ENCODE data around the gene OCA2. TPM values are rescaled to one million over a fixed set of nuclear protein-coding genes. Genes with fewer than 3 reads are reported as not detected.

Gene OCA2
- total RNA-seq, 1 experiment from 2014 or later, result 0.09 TPM

DNA sequence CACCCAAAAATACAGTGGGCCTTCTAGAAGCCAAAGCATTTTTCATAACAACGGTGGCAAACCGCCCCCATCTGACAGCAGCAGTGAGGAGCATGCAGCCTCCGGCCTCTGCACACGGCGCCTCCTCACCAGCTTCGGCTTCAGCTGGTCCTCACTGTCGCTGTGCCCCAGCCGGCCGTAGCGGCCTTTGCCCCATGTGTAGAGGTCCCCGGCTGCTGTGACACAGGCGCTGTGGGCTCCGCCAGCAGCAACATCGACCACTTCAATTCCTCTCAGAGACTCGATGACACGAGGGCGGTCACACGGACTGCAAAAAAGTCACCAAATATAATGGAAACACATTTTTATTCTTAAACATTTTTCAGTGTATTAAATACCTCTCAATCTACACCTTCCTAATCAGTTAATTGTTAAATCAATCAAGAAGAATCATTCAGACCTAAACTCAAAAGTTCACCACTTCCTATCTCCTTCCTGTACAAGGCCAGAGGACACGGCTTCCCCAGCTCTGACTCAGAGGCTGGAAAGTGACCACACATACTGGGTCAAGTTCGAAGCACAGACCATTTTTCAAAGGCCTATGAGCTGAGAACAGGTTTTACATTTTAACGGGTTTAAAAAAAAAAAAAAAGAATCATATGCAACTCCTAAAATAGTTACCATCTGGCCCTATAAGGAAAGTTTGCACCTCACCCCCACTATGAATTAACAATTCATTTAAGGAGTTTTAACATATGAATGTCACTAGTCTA lies 33.6 kb upstream of the OCA2 start:
- no peak overlapping the region for H3K27ac ChIP-seq (ENCODE audit: low read depth, low read length, poor library complexity, severe bottlenecking)
- no peaks in the 10 kb centered on the region for H3K27me3 ChIP-seq (replicated peaks; ENCODE audit: insufficient read depth, low read depth, low read length, poor library complexity)
- intact Hi-C loops (cut with micrococcal nuclease; ENCODE audit: unreplicated experiment), result no loop called here
- ChIA-PET POLR2A (ENCODE audit: low non-redundant PET) (no interaction called here), CTCF (no interaction called here)
- H3K9me3 ChIP-seq (ENCODE audit: low read depth, low read length, poor library complexity, severe bottlenecking), result no peaks in the 10 kb centered on the region
- H3K4me1 ChIP-seq (ENCODE audit: insufficient read depth, low read length, poor library complexity, severe bottlenecking), result no peaks in the 10 kb centered on the region
- H3K36me3 ChIP-seq (ENCODE audit: insufficient read depth, low read length, poor library complexity, severe bottlenecking), result peaks cover 13% of the 10 kb centered on the region
- BruUV-seq (replicated peaks), result no TSS peak
- TF ChIP-seq, protein P1, sequence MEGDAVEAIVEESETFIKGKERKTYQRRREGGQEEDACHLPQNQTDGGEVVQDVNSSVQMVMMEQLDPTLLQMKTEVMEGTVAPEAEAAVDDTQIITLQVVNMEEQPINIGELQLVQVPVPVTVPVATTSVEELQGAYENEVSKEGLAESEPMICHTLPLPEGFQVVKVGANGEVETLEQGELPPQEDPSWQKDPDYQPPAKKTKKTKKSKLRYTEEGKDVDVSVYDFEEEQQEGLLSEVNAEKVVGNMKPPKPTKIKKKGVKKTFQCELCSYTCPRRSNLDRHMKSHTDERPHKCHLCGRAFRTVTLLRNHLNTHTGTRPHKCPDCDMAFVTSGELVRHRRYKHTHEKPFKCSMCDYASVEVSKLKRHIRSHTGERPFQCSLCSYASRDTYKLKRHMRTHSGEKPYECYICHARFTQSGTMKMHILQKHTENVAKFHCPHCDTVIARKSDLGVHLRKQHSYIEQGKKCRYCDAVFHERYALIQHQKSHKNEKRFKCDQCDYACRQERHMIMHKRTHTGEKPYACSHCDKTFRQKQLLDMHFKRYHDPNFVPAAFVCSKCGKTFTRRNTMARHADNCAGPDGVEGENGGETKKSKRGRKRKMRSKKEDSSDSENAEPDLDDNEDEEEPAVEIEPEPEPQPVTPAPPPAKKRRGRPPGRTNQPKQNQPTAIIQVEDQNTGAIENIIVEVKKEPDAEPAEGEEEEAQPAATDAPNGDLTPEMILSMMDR (conservative IDR thresholded peaks at IDR 0.05; ENCODE audit: low read depth, low read length), result no peak
- no peak for TF ChIP-seq EZH2 (IDR thresholded peaks at IDR 0.05; ENCODE audit: borderline replicate concordance, low read depth, low read length, poor library complexity, severe bottlenecking)
- no peak overlapping the region for H3K4me3 ChIP-seq (ENCODE audit: low read depth, low read length, poor library complexity, severe bottlenecking)
- no peak for DNase-seq (ENCODE audit: low spot score)

DNA sequence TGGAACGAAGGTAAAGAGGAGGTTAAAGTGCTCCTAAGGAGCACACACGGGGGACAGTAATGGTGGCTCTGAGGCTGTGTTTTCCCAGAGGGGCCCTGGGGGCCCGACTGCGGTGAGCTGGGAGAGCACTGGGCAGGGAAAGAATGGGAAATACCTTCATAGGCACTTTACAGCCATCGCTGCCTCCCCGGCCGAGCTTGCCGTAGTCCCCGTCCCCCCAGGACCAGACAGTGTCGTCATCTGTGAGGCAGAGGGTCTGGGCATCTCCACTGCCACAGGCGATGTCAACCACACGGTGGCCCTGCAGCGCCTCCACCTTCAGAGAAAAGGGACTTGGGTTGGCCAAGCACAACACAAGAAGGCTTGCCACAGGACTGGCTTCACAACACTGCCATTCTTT lies 32.8 kb upstream of the OCA2 start:
- intact Hi-C loops (cut with micrococcal nuclease; ENCODE audit: unreplicated experiment), result no loop called here
- CTCF ChIA-PET, result no interaction called here
- peaks cover 13% of the 10 kb centered on the region for H3K36me3 ChIP-seq (ENCODE audit: insufficient read depth, low read length, poor library complexity, severe bottlenecking)

DNA sequence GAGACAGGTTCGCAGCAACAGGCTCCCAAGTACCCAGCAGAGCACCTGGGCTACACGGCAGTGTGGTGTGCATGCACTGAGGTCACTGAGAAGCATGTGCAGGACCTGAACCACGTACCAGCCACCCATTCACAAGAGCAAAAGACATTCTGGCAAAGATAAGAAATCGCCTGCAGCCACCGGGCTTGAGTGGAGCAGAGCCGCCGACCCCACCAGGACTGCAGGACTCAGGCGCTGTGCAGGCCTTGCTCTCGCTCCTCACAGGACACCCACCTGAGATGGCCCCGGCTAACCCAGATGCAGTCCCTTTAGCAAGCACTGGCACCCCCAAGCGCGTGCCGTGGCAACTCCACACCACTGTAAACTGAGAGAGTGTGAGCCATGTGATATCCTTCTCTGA lies 32.3 kb upstream of the OCA2 start:
- no peak overlapping the region for H3K27ac ChIP-seq (ENCODE audit: low read depth, low read length, poor library complexity, severe bottlenecking)
- TF ChIP-seq EZH2 (IDR thresholded peaks at IDR 0.05; ENCODE audit: borderline replicate concordance, low read depth, low read length, poor library complexity, severe bottlenecking), result no peak
- TF ChIP-seq, protein P1 (conservative IDR thresholded peaks at IDR 0.05; ENCODE audit: low read depth, low read length), result no peak
- H3K9me3 ChIP-seq (ENCODE audit: low read depth, low read length, poor library complexity, severe bottlenecking), result no peaks in the 10 kb centered on the region
- no TSS peak for BruUV-seq (replicated peaks)
- no peak for DNase-seq (ENCODE audit: low spot score)
- intact Hi-C loops (cut with micrococcal nuclease; ENCODE audit: unreplicated experiment), result no loop called here
- H3K4me3 ChIP-seq (ENCODE audit: low read depth, low read length, poor library complexity, severe bottlenecking), result no peak overlapping the region
- no peaks in the 10 kb centered on the region for H3K4me1 ChIP-seq (ENCODE audit: insufficient read depth, low read length, poor library complexity, severe bottlenecking)
- no peaks in the 10 kb centered on the region for H3K27me3 ChIP-seq (replicated peaks; ENCODE audit: insufficient read depth, low read depth, low read length, poor library complexity)
- H3K36me3 ChIP-seq (ENCODE audit: insufficient read depth, low read length, poor library complexity, severe bottlenecking), result peaks cover 13% of the 10 kb centered on the region
- ChIA-PET POLR2A (ENCODE audit: low non-redundant PET) (no interaction called here), CTCF (no interaction called here)

More for the DNA sequence above, 32.8 kb upstream of the OCA2 start:
- POLR2A ChIA-PET (ENCODE audit: low non-redundant PET), result no interaction called here
- no peak overlapping the region for H3K27ac ChIP-seq (ENCODE audit: low read depth, low read length, poor library complexity, severe bottlenecking)
- no peaks in the 10 kb centered on the region for H3K4me1 ChIP-seq (ENCODE audit: insufficient read depth, low read length, poor library complexity, severe bottlenecking)
- no peak for DNase-seq (ENCODE audit: low spot score)
- H3K4me3 ChIP-seq (ENCODE audit: low read depth, low read length, poor library complexity, severe bottlenecking), result no peak overlapping the region
- H3K9me3 ChIP-seq (ENCODE audit: low read depth, low read length, poor library complexity, severe bottlenecking), result no peaks in the 10 kb centered on the region
- no peak for TF ChIP-seq EZH2 (IDR thresholded peaks at IDR 0.05; ENCODE audit: borderline replicate concordance, low read depth, low read length, poor library complexity, severe bottlenecking)
- TF ChIP-seq, protein P1 (conservative IDR thresholded peaks at IDR 0.05; ENCODE audit: low read depth, low read length), result no peak
- BruUV-seq (replicated peaks), result no TSS peak
- no peaks in the 10 kb centered on the region for H3K27me3 ChIP-seq (replicated peaks; ENCODE audit: insufficient read depth, low read depth, low read length, poor library complexity)
